Subcutaneous adipose tissue (tissue), 4 donors: ENCODE results near the gene MMP8. TPM values are rescaled to one million over a fixed set of nuclear protein-coding genes. Genes with fewer than 3 reads are reported as not detected.

Experiments used
- CTCF ChIP-seq: fragments of 450-650 bp; IDR thresholded peaks from one replicate; pipeline ENCODE4 v1.5.1; 2016; ENCODE audit warnings: low read depth, mild to moderate bottlenecking, control low read depth, antibody characterized with exemption, moderate library complexity
- total RNA-seq, 4 donors: library from RNA; depleted of rRNA; stranded (reverse); fragments of >200 nt; gene quantifications; one replicate each; pipeline ENCODE4 v1.1.0, GENCODE V29; 2016

Gene MMP8
- total RNA-seq, 4 donors from 2014 or later: 0.19 to 11.7 (median 2.1) TPM

- no peak for TF ChIP-seq CTCF
Observed at GRCh38 chr11:102733232-102733875, 8.6 kb upstream of the MMP8 start.

- TF ChIP-seq CTCF: no peak
Observed at GRCh38 chr11:102729849-102730815, 5.4 kb upstream of the MMP8 start.

GRCh38 chr11:102727890-102728289 is 3.1 kb upstream of the MMP8 start:
- no peak for TF ChIP-seq CTCF

- no peak for TF ChIP-seq CTCF
Observed at GRCh38 chr11:102722821-102723220, 1.9 kb downstream of the MMP8 start.

GRCh38 chr11:102719620-102720277 is 5.0 kb downstream of the MMP8 start:
- TF ChIP-seq CTCF: no peak

- no peak for TF ChIP-seq CTCF
Observed at GRCh38 chr11:102717280-102717679, 7.5 kb downstream of the MMP8 start.

GRCh38 chr11:102716527-102716926 is 8.2 kb downstream of the MMP8 start:
- TF ChIP-seq CTCF: no peak
